Activated naive CD8-positive, alpha-beta T cell treated with anti-CD3 and anti-CD28 coated beads, Interleukin-2, amount 10 ng/mL, durations not matched to agents 7 days and 5 days (primary cell): ENCODE measurements around the gene CENPQ. TPM values are rescaled to one million over a fixed set of nuclear protein-coding genes. Genes with fewer than 3 reads are reported as not detected.

Experiments
- ATAC-seq: fragments of 150-1000 bp; cut with Tn5 transposase; one replicate; pipeline ENCODE4 v1.10.0; 2021; ENCODE audit warnings: low read depth, moderate library complexity
- POLR2A ChIA-PET: fragments of 350-600 bp; sonication (Branson Sonifier 250); formaldehyde crosslinking; loops from one replicate; lab custom pipeline; 2021; ENCODE audit warnings: antibody characterized with exemption; lab: Charles Lee
- DNase-seq: peaks from one replicate; pipeline ENCODE4 v3.0.0; 2021
- H3K27ac Mint-ChIP-seq: one replicate; pipeline ENCODE4 v1.8.0; 2022; ENCODE audit warnings: mild to moderate bottlenecking, mixed read lengths
- H3K27me3 Mint-ChIP-seq: one replicate; pipeline ENCODE4 v1.8.0; 2022; ENCODE audit warnings: mild to moderate bottlenecking, moderate library complexity, mixed read lengths
- H3K36me3 Mint-ChIP-seq: one replicate; pipeline ENCODE4 v1.8.0; 2021; ENCODE audit warnings: mild to moderate bottlenecking, mixed read lengths
- H3K4me1 Mint-ChIP-seq: one replicate; pipeline ENCODE4 v1.8.0; 2021; ENCODE audit warnings: mixed read lengths
- H3K4me3 Mint-ChIP-seq: one replicate; pipeline ENCODE4 v1.8.0; 2022; ENCODE audit warnings: mild to moderate bottlenecking, moderate library complexity, mixed read lengths
- H3K9me3 Mint-ChIP-seq: one replicate; pipeline ENCODE4 v1.8.0; 2021; ENCODE audit warnings: mixed read lengths
- total RNA-seq, 2 experiments: library from RNA; stranded (reverse); gene quantifications; one replicate each; pipeline ENCODE4 v1.2.3, GENCODE V29; 2021

CENPQ gene
- total RNA-seq, 2 experiments from 2014 or later, result 14.4 to 14.5 TPM

- DNase-seq (no peak), ATAC-seq (no peak)
- H3K9me3 Mint-ChIP-seq, result no peaks in the 10 kb centered on the region
- no peaks in the 10 kb centered on the region for H3K4me1 Mint-ChIP-seq
- H3K36me3 Mint-ChIP-seq, result no peaks in the 10 kb centered on the region
- H3K27ac Mint-ChIP-seq, result no peak overlapping the region
- H3K27me3 Mint-ChIP-seq, result peaks cover 12% of the 10 kb centered on the region
- POLR2A ChIA-PET, result no interaction called here
- no peak overlapping the region for H3K4me3 Mint-ChIP-seq
Observed at GRCh38 chr6:49514571-49515484, 51.7 kb downstream of the CENPQ start.

- Mint-ChIP-seq H3K4me3 (no peak overlapping the region), H3K9me3 (no peaks in the 10 kb centered on the region), H3K27me3 (peaks cover 13% of the 10 kb centered on the region), H3K27ac (no peak overlapping the region), H3K36me3 (no peaks in the 10 kb centered on the region), H3K4me1 (no peaks in the 10 kb centered on the region)
- DNase-seq, result no peak
- ATAC-seq, result no peak
- POLR2A ChIA-PET, result no interaction called here
Observed at GRCh38 chr6:49515485-49516146, 52.4 kb downstream of the CENPQ start.

GRCh38 chr6:49516147-49516505 lies 53.0 kb downstream of the CENPQ start:
- Mint-ChIP-seq H3K4me3 (no peak overlapping the region), H3K27me3 (peaks cover 13% of the 10 kb centered on the region), H3K27ac (no peak overlapping the region), H3K4me1 (no peaks in the 10 kb centered on the region), H3K9me3 (no peaks in the 10 kb centered on the region), H3K36me3 (no peaks in the 10 kb centered on the region)
- ATAC-seq (no peak), DNase-seq (no peak)
- POLR2A ChIA-PET, result no interaction called here

GRCh38 chr6:49517919-49518318 lies 54.7 kb downstream of the CENPQ start:
- H3K4me1 Mint-ChIP-seq, result no peaks in the 10 kb centered on the region
- peaks cover 12% of the 10 kb centered on the region for H3K27me3 Mint-ChIP-seq
- H3K9me3 Mint-ChIP-seq, result no peaks in the 10 kb centered on the region
- no peak overlapping the region for H3K4me3 Mint-ChIP-seq
- POLR2A ChIA-PET, result no interaction called here
- DNase-seq (no peak), ATAC-seq (no peak)
- no peak overlapping the region for H3K27ac Mint-ChIP-seq
- no peaks in the 10 kb centered on the region for H3K36me3 Mint-ChIP-seq

- Mint-ChIP-seq H3K9me3 (no peaks in the 10 kb centered on the region), H3K4me1 (no peaks in the 10 kb centered on the region), H3K27me3 (peaks cover 3% of the 10 kb centered on the region), H3K27ac (no peak overlapping the region), H3K36me3 (no peaks in the 10 kb centered on the region), H3K4me3 (no peak overlapping the region)
- no peak for DNase-seq
- POLR2A ChIA-PET, result no interaction called here
- no peak for ATAC-seq
Observed at GRCh38 chr6:49519660-49520059, 56.5 kb downstream of the CENPQ start.

GRCh38 chr6:49522710-49523593 lies 59.8 kb downstream of the CENPQ start:
- POLR2A ChIA-PET, result no interaction called here
- H3K36me3 Mint-ChIP-seq, result no peaks in the 10 kb centered on the region
- H3K4me3 Mint-ChIP-seq, result no peak overlapping the region
- DNase-seq, result no peak
- no peaks in the 10 kb centered on the region for H3K9me3 Mint-ChIP-seq
- H3K4me1 Mint-ChIP-seq, result no peaks in the 10 kb centered on the region
- ATAC-seq, result no peak
- no peak overlapping the region for H3K27ac Mint-ChIP-seq
- peaks cover 1% of the 10 kb centered on the region for H3K27me3 Mint-ChIP-seq

GRCh38 chr6:49523901-49524300 lies 60.7 kb downstream of the CENPQ start:
- no peak for DNase-seq
- Mint-ChIP-seq H3K4me1 (no peaks in the 10 kb centered on the region), H3K27ac (no peak overlapping the region), H3K36me3 (no peaks in the 10 kb centered on the region), H3K27me3 (peaks cover 1% of the 10 kb centered on the region), H3K9me3 (no peaks in the 10 kb centered on the region), H3K4me3 (no peak overlapping the region)
- no peak for ATAC-seq
- POLR2A ChIA-PET, result no interaction called here

- DNase-seq (no peak), ATAC-seq (no peak)
- H3K36me3 Mint-ChIP-seq, result no peaks in the 10 kb centered on the region
- H3K27ac Mint-ChIP-seq, result no peak overlapping the region
- no peaks in the 10 kb centered on the region for H3K9me3 Mint-ChIP-seq
- POLR2A ChIA-PET, result no interaction called here
- H3K4me3 Mint-ChIP-seq, result no peak overlapping the region
- peaks cover 4% of the 10 kb centered on the region for H3K27me3 Mint-ChIP-seq
- no peaks in the 10 kb centered on the region for H3K4me1 Mint-ChIP-seq
Observed at GRCh38 chr6:49524541-49524940, 61.4 kb downstream of the CENPQ start.

GRCh38 chr6:49526598-49526997 lies 63.4 kb downstream of the CENPQ start:
- POLR2A ChIA-PET, result no interaction called here
- Mint-ChIP-seq H3K4me3 (no peak overlapping the region), H3K27ac (no peak overlapping the region), H3K4me1 (no peaks in the 10 kb centered on the region), H3K27me3 (peaks cover 4% of the 10 kb centered on the region), H3K9me3 (no peaks in the 10 kb centered on the region), H3K36me3 (no peaks in the 10 kb centered on the region)
- DNase-seq (no peak), ATAC-seq (no peak)

- no peak for ATAC-seq
- no peak overlapping the region for H3K4me3 Mint-ChIP-seq
- H3K9me3 Mint-ChIP-seq, result no peaks in the 10 kb centered on the region
- DNase-seq, result no peak
- POLR2A ChIA-PET, result no interaction called here
- peaks cover 2% of the 10 kb centered on the region for H3K4me1 Mint-ChIP-seq
- H3K27me3 Mint-ChIP-seq, result peaks cover 10% of the 10 kb centered on the region
- H3K36me3 Mint-ChIP-seq, result no peaks in the 10 kb centered on the region
- H3K27ac Mint-ChIP-seq, result peak overlapping the region; percentile 20
Observed at GRCh38 chr6:49527320-49527719, 64.2 kb downstream of the CENPQ start.

GRCh38 chr6:49528571-49528970 lies 65.4 kb downstream of the CENPQ start:
- ATAC-seq (no peak), DNase-seq (no peak)
- POLR2A ChIA-PET, result no interaction called here
- Mint-ChIP-seq H3K27me3 (peaks cover 17% of the 10 kb centered on the region), H3K9me3 (no peaks in the 10 kb centered on the region), H3K4me3 (no peak overlapping the region), H3K36me3 (no peaks in the 10 kb centered on the region), H3K27ac (no peak overlapping the region), H3K4me1 (peaks cover 3% of the 10 kb centered on the region)

- DNase-seq (no peak), ATAC-seq (no peak)
- no peak overlapping the region for H3K27ac Mint-ChIP-seq
- H3K27me3 Mint-ChIP-seq, result peaks cover 22% of the 10 kb centered on the region
- POLR2A ChIA-PET, result no interaction called here
- H3K4me1 Mint-ChIP-seq, result peaks cover 3% of the 10 kb centered on the region
- no peak overlapping the region for H3K4me3 Mint-ChIP-seq
- no peaks in the 10 kb centered on the region for H3K9me3 Mint-ChIP-seq
- no peaks in the 10 kb centered on the region for H3K36me3 Mint-ChIP-seq
Observed at GRCh38 chr6:49530141-49530776, 67.1 kb downstream of the CENPQ start.
